GM18502 (cell line): ENCODE data around the gene OR52E2.
"Not testable (repeated sequence)": the region's sequence is repeated elsewhere in the genome, so short reads cannot be mapped to it uniquely, and the experiment has no call there.

ENCODE experiments used
- ATAC-seq: cut with Tn5 transposase; IDR thresholded peaks from one replicate; pipeline ENCODE4 v1.9.1; 2021; ENCODE audit warnings: mild to moderate bottlenecking; ENCODE audit not compliant: unreplicated experiment, poor library complexity

The OR52E2 gene

DNA sequence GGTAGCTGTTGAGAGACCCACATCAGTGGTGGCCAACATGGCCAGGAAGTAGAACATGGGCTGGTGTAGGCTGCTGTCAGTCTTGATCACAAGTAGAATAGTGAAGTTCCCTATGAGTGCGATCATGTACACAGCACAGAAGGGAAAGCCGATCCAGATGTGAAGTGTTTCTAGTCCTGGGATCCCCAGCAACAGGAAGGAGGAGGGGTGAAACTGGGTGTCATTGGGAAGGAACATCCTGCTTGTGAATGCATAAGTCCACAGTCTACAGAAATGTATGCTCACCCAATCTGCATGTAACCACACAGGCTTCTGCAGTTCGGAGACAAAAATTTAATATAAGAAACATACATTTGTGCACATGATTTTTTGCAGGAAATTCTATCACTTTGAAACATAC is at the start of gene OR52E2:
Gene OR52E2 (minus strand): TSS at position 237 of the 400 bp plus-strand sequence. CDS start 0 bp downstream, at position 237.
- no peak for ATAC-seq

DNA sequence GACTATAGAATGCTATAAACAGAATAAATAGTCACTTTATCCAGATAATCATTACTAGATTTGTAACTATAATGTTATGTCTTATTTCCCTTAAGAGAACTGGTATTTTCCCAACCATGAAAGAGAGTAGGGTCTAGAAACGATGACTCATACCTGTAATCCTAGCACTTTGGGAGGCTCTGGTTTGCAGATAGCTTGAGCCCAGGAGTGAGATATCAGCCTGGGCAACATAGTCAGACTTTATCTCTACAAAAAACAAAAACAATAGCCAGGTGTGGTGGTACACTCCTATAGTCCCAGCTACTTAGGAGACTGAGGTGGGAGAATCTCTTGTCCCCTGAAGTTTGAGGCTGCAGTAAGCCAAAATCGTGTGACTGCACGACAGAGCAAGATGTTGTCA is 47.9 kb upstream of the OR52E2 start:
- no peak for ATAC-seq

DNA sequence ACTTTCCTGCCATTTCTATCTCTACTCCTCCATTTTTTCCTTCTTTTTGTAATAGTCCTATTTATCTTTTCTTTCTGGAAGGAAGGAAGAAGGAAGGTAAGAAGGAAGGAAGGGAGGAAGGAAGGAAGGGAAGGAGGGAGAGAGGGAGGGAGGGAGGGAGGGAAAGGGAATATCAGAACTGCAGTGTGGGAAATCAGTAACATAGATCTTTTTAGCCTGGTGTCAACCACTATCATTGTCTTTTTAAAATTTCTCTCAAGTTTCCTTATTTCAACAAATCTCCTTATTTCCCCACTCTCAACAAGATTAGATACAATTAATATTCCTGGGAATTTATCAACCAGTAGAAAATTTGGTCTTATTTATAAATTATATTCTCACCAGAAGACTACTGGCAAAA is 43.6 kb upstream of the OR52E2 start:
- ATAC-seq: no peak

DNA sequence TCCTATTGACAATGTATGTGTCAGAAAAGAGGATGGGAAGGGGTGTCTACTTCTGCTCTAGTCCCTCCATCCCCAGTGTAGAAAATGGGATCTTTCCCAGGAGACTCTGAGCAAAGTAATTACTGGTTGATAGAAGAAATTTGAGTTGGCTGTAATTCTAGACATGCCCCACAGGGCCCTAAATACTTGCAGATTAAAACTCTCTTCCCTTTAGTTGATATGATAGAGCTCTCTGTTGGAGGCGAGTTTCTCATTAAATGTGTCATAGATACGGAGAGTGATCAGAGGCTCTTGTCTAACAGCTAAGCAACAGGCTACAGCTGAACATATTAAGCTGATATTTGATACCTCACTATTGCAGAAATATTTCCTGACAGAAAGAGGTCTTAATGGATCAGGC is 42.8 kb upstream of the OR52E2 start:
- no peak for ATAC-seq

DNA sequence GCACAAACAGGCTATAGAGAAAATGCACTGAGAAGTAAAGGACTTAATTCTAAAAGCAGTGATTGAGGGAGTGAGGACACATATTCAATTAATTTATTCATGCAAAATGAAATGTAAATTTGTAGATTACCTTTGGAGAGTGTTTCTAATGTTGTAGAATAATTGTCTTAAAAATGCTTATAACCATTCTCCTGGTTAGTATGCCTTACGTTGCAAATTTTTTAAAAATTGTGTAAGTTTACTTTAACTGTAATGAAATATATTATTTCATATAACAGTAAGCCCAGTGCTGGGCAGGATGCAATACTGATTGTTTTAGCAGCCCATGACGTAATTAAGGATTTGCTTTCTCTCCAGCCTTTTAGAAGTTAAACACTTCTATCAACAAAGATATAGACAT is 36.6 kb upstream of the OR52E2 start:
- ATAC-seq: no peak

DNA sequence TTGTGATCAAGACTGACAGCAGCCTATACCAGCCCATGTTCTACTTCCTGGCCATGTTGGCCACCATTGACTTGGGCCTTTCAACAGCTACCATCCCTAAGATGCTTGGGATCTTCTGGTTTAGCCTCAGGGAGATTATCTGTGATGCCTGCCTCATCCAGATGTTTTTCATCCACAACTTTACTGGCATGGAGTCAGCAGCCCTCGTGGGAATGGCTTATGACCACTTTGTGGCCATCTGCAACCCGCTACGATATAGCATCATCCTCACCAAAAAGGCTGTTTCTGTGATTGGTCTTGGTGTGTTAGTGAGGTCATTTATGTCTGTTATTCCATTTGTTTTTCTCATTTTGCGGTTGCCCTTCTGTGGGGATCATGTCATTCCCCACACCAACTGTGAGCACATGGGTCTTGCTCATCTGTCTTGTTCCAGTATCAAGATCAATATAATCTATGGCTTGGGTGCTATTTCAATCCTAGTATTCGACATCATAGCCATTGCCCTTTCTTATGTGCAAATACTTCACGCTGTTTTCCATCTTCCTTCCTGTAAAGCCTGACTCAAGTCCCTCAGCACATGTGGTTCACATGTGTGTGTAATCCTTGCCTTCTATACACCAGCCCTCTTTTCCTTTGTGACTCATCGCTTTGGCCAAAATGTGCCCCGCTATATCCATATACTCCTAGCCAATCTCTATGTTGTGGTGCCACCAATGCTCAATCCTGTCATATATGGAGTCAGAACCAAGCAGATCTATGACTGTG is 33.6 kb upstream of the OR52E2 start:
- ATAC-seq: no peak

DNA sequence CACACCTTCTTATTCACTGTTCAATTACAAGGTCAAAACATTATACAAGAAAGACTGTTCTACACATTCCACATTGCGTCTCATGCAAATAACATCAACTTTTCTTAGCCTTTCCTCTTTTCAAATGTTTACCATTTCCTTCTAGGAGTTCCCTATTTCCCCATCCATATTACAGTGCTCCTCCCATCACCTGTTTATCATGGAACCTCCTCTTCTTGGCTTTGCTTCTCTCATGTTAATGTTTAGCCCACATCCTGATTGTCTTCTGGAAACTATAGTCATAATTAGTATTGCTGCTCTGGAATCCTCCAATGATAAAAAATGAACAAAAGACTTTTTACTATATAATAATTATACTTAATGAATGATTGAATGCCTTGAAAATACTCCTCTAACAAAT is 31.2 kb upstream of the OR52E2 start:
- ATAC-seq: no peak

DNA sequence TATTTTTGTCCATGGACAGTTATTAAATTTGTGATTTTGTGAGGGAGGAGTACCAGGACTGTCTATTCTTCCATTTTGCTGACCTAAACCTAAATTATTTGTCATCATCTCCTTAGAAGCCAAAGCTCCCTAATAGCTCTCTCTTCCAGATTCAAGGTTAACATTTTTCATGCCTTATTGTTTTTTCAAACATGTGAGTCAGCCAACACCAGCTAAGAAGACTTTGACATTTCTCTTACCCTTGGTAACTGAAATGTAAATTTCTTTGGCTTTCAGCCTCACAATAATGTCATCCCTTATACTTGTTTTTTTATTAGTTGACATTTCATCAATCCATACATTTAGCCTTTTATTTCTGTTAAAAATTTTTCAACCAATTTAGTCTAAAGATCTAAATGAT is 29.1 kb upstream of the OR52E2 start:
- no peak for ATAC-seq

DNA sequence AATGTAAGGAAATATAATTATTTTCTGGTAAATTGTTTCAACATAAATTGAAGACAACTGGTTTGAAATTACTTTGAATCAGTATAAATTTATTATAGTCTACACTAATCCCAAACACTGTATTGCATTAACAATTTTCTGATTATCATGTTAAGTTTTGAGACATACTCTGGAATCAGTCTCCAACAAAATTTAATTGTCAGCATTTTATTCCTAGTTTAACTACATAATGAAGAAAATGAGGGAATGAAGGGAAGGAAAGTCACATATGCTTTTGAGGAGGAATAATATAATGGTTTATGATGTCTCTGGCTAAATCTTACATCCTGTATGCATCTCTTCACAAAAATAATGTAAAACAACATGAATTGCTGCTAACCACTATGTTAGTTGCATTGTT is 24.2 kb upstream of the OR52E2 start:
- ATAC-seq: no peak

DNA sequence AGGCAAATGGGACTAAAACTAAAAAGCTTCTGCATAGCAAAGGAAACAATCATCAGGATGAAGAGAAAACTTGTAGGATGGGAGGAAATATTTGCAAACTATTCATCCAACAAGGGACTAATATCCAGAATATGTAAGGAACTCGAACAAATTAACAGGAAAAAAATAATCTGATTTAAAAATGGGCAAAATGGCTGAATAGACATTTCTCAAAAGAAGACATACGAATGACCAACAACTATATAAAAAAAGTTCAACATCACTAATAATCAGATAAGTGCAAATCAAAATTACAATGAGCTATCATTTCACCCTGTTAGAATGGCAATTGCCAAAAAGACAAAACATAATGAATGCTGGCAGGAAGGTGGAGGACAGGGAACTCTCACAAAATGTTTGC is 22.0 kb upstream of the OR52E2 start:
- ATAC-seq: no peak

DNA sequence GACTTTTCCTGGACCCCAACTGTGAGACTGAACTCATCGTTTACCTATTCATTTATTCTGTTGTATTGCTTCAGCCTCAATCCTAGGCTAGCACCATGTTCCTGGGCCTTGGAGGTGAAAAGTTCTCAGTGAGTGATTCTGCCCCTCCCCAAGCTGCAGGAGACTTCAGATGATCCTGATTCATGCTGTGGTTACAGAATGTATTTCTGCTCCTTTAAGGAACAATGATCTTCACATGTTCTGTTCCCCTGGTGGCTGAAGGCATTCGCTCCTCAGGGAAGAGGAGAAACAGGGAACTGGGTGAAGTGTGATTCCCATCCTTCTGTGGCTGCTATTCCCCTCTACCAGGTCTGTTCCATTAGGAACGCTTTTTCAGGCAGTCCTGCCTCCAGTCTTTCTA is 12.4 kb upstream of the OR52E2 start:
- ATAC-seq: no peak

DNA sequence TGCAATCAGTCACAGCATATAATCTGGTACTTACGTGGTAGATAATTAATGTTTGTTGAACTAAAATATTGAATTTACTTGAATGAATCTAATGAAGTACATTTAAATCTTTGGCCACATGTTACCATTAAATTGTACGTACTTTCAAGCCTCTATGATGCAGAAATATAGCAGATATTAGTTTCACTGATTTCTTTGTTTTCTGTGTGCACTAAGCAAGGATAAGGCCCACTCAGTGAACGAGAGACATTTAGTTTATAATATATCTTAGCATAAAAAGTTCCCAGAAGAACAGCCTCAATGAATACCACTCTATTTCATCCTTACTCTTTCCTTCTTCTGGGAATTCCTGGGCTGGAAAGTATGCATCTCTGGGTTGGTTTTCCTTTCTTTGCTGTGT is 9.8 kb upstream of the OR52E2 start, which contains the start of gene OR52E1:
Gene OR52E1 (plus strand): TSS at position 301 of the 400 bp plus-strand sequence.
- no peak for ATAC-seq

DNA sequence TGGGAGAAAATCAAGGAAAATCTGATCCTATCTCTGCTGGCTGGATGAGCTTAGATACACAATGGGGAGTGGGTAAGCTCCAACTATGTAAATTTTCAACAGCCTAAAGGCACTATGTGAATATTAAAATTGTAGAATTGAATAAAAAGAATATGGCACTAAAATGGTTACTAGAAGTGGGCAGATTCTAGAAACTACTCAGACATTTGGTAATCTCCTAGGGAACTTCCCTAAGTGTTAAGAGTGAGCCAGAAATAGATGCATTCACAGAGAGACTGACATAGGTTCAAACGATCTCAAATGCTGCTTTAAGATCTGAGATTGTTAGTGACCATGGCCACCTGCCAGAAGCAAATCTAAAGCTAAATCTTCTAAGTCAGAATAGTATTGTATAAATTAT is 5.6 kb upstream of the OR52E2 start:
- ATAC-seq: no peak

DNA sequence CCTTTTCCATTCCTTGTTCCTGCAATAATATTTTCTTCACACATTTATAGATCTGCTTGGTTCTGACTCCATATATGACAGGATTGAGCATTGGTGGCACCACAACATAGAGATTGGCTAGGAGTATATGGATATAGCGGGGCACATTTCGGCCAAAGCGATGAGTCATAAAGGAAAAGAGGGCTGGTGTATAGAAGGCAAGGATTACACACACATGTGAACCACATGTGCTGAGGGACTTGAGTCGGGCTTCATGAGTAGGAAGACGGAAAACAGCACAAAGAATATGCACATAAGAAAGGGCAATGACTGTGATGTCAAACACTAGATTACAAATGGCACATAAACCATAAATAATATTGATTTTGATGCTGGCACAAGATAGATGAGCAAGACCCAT is 748 bp downstream of the OR52E2 start:
- ATAC-seq: not testable (repeated sequence)

DNA sequence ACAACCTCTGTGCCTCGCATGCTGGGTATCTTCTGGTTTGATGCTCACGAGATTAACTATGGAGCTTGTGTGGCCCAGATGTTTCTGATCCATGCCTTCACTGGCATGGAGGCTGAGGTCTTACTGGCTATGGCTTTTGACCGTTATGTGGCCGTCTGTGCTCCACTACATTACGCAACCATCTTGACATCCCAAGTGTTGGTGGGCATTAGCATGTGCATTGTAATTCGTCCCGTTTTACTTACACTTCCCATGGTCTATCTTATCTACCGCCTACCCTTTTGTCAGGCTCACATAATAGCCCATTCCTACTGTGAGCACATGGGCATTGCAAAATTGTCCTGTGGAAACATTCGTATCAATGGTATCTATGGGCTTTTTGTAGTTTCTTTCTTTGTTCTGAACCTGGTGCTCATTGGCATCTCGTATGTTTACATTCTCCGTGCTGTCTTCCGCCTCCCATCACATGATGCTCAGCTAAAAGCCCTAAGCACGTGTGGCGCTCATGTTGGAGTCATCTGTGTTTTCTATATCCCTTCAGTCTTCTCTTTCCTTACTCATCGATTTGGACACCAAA is 12.6 kb downstream of the OR52E2 start:
- no peak for ATAC-seq

DNA sequence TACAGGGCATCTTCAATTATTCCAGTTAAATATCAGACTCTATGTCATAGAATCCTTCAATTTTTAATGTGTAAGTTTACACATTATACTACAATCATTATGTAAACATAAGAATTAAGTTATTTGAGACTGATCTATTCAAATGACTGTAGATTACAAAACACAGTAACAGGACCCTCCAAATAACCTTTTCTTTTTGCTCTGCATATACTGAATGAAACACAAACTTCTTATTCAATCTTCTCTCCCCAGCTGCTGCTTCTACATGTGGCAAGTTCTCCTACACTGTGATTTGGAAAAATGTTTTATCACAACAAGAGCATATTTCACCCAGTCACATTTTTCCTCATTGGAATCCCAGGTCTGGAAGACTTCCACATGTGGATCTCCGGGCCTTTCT is 13.2 kb downstream of the OR52E2 start, which contains the start of gene OR52J3:
Gene OR52J3 (plus strand): TSS at position 301 of the 400 bp plus-strand sequence. CDS start 0 bp downstream, at position 301.
- ATAC-seq: no peak

DNA sequence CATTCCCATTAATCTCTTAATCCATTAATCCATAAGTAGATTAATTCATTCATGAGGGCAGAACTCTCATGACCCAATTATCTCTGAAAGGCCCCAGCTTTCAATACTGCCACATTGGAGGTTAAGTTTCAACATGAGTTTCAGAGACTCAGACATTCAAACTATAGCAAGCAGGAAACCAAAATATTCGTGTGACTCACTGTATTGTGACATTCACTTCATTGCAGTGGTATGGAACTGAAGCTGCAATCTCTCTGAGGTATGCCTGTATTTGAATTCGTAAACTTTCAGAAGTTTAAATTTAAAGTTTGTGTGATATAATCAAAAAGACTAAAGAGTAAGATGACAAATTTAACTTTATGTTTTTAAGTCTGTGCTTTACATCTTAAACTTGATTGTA is 16.0 kb downstream of the OR52E2 start:
- no peak for ATAC-seq

DNA sequence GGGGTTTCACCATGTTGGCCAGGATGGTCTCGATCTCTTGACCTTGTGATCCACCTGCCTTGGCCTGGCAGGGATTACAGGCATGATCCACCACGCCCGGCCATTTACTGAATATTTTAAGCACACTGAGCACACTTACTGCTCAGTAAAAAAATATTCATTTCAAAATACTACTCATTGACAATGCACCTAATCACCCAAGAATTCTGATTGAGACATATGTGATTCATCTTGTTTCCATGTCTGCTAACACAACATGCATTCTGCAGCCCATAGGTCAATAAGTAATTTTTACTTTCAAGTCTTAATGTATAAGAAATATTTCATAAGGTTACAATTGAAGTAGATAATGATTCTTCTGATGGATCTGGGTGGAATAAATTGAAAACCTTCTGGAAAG is 17.3 kb downstream of the OR52E2 start:
- ATAC-seq: no peak

DNA sequence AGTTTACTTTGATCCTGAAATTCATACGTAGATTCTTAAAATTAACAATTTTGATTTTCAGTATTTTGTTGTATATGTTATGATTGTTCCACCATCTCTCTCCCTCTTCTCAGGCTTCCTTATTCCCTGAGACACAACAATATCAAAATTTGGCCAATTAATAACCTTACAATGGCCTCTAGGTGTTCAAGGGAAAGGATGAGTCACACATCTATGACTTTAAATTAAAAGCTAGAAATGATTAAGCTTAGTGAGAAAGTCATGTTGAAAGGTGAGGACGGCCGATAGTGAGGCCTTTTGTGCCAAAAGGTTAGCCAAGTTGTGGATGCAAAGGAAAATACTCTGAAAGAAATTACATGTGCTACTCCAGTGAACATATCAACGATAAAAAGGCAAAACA is 18.6 kb downstream of the OR52E2 start:
- ATAC-seq: no peak

DNA sequence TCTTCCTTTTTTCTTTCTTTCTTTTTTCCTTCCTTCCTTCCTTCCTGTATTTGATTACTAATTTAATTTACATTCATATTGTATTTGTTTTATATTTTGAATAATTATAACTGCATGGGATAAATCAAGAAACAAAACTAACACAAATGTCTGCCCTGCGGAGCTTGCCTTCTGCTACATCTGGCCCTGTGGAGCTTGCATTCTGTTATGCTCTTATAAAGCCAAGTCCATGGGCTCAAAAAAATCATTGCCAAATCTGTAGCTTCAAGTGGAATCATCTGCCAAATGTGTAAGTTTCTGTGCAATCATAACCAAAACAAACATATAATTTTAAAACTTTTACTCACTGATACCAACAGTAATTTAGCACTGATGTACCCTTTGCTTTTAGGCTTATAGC is 21.1 kb downstream of the OR52E2 start:
- ATAC-seq: no peak

DNA sequence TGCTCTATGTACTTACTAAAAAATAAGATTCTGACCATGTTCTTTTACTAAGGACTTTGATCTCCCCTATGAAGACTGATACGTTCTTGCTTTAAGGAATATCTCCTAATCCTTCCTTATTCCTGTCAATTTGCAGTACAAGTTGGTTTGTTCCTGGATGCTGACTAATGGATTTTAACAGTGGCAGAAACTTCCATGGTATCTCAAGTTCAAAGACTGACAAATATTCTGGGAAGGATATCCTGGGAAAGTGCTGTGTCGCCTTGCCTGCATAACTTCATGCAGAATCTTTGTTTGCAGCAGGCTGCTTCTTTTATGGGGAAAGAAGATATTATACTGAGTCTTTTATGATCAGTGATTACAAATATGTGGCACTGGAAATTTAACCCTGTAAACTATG is 21.5 kb downstream of the OR52E2 start:
- no peak for ATAC-seq

DNA sequence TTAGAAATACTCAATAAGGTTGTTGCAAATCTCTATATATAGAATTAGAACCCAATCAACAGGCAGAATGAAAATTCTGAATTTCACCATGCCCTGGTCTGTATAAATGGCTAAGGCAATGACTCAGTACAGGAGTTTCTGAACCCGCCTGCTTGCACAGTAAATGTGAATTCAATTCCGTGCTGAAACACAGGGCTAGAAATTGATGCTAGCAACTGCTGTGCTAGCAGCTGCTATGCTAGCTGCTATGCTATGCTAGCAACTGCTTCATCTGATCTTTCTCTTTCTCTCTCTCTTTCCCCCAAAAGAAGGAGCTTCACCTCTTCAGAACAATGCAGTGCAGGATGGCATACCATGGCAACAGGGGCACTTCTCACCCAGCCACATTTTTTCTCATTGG is 22.8 kb downstream of the OR52E2 start:
- ATAC-seq: no peak
